K562 (cell line): ENCODE results near the gene SIM1. TPM values are rescaled to one million over a fixed set of nuclear protein-coding genes. Genes with fewer than 3 reads are reported as not detected.

Experiments used
- ATAC-seq: fragments of 200-7000 bp; cut with Tn5 transposase; 3 replicates; pipeline ENCODE4 v1.9.1; 2020; ENCODE audit warnings: moderate library complexity
- BruUV-seq: library from RNA; stranded (reverse); fragments of 400-500 nt; replicated peaks from 2 replicates; lab custom pipeline; 2021; lab: Mats Ljungman, UMichigan
- CTCF ChIA-PET: fragments of 300-600 bp; formaldehyde crosslinking; extraction: SDS; loops from one replicate; lab custom pipeline; 2021; ENCODE audit warnings: low intra/inter-chr PET ratio; lab: Yijun Ruan, JAX
- POLR2A ChIA-PET: fragments of 300-600, 350-650 bp; sonication (Branson Sonifier 250); formaldehyde crosslinking; extraction: SDS; loops from one replicate; lab custom pipeline; 2021; ENCODE audit warnings: antibody characterized with exemption, inconsistent platforms; lab: Yijun Ruan, JAX
- DNase-seq, 4 experiments: peaks; one replicate each; pipeline versions ENCODE4 v3.0.0 to v3.0.0-alpha.2; 2011 to 2018; ENCODE audit warnings: low spot score in 3 of 4, mixed read lengths in 3 of 4; ENCODE audit errors: extremely low read depth in 1 of 4
- FAIRE-seq: peaks from 2 replicates; lab custom pipeline; 2011; peaks lifted over from hg19 to GRCh38; lab: Jason Lieb, UNC
- H2AFZ ChIP-seq: 2 replicates; pipeline ENCODE4 v1.6.0; 2011; ENCODE audit warnings: low read depth, low read length, control low read depth, inconsistent platforms
- H3K27ac ChIP-seq: fragments of 200-600 bp; 3 replicates; pipeline ENCODE4 v1.8.0; 2011; ENCODE audit warnings: low read depth, mild to moderate bottlenecking, control low read depth, inconsistent platforms, low read length, moderate library complexity, mixed read lengths; ENCODE audit errors: extremely low read depth
- H3K27me3 ChIP-seq, 2 experiments: fragments of 300-600 bp in 1 of 2; 2 replicates in 1 of 2; 3 replicates in 1 of 2; pipeline versions ENCODE4 v1.6.0 to v1.8.0; 2011; ENCODE audit warnings: inconsistent platforms in 2 of 2, low read length in 2 of 2, mild to moderate bottlenecking in 1 of 2, mixed read lengths in 1 of 2, moderate library complexity in 1 of 2; ENCODE audit not compliant: control insufficient read depth in 2 of 2, insufficient read depth in 2 of 2
- H3K36me3 ChIP-seq: fragments of 300-600 bp; 3 replicates; pipeline ENCODE4 v1.8.0; 2011; ENCODE audit warnings: mild to moderate bottlenecking, low read length, inconsistent platforms; ENCODE audit not compliant: control insufficient read depth, insufficient read depth
- H3K4me1 ChIP-seq, 2 experiments: fragments of 200-600 bp in 1 of 2; replicated peaks in 1 of 2; 2 replicates in 1 of 2; 3 replicates in 1 of 2; pipeline versions ENCODE4 v1.5.1 to v1.8.0; 2011; ENCODE audit warnings: inconsistent platforms in 2 of 2, low read length in 2 of 2, mild to moderate bottlenecking in 1 of 2, mixed read lengths in 1 of 2, moderate library complexity in 1 of 2; ENCODE audit not compliant: control insufficient read depth in 2 of 2, insufficient read depth in 2 of 2
- H3K4me2 ChIP-seq: 2 replicates; pipeline ENCODE4 v1.6.1; 2011; ENCODE audit warnings: low read length, control low read depth, inconsistent platforms, mixed read lengths; ENCODE audit not compliant: insufficient read depth
- H3K4me3 ChIP-seq: fragments of 200-600 bp; sonication (generic), shearing (Covaris generic); 2 replicates; pipeline ENCODE4 v1.5.1; 2016; ENCODE audit warnings: control low read depth, inconsistent platforms
- H3K79me2 ChIP-seq: fragments of 200-600 bp; 3 replicates; pipeline ENCODE4 v1.8.0; 2011; ENCODE audit warnings: low read length, inconsistent platforms; ENCODE audit not compliant: control insufficient read depth, insufficient read depth
- H3K9ac ChIP-seq, 2 experiments: 2 replicates each; pipeline versions ENCODE4 v1.6.0 to v1.6.1; 2011; ENCODE audit warnings: low read depth in 2 of 2, low read length in 2 of 2, control low read depth in 1 of 2, inconsistent platforms in 1 of 2, mild to moderate bottlenecking in 1 of 2, mixed read lengths in 1 of 2; ENCODE audit not compliant: insufficient read depth in 1 of 2
- H3K9me1 ChIP-seq: one replicate; pipeline ENCODE4 v1.6.0; 2011; ENCODE audit warnings: inconsistent platforms, mild to moderate bottlenecking, low read length, moderate library complexity; ENCODE audit not compliant: control insufficient read depth, insufficient read depth
- H3K9me3 ChIP-seq: replicated peaks from 2 replicates; pipeline ENCODE4 v1.5.1; 2011; ENCODE audit warnings: low read depth, low read length, inconsistent platforms; ENCODE audit not compliant: control insufficient read depth, insufficient read depth
- H4K20me1 ChIP-seq: replicated peaks from 2 replicates; pipeline ENCODE4 v1.6.1; 2011; ENCODE audit warnings: low read length, inconsistent platforms, mixed read lengths; ENCODE audit not compliant: control insufficient read depth, insufficient read depth
- CBX1 ChIP-seq: sonication (generic); IDR thresholded peaks from 2 replicates; pipeline ENCODE4 v1.6.1; 2016; ENCODE audit warnings: antibody characterized with exemption, low read depth, mild to moderate bottlenecking
- COPS2 ChIP-seq: fragments of 450-650 bp; conservative IDR thresholded peaks from 2 replicates; pipeline ENCODE4 v1.6.1; 2016; ENCODE audit warnings: mild to moderate bottlenecking, moderate library complexity
- E2F1 ChIP-seq: sonication (generic); formaldehyde crosslinking; IDR thresholded peaks from 2 replicates; pipeline ENCODE4 v1.8.1; 2023; ENCODE audit warnings: mild to moderate bottlenecking, missing genetic modification reagents, moderate library complexity
- FOXO4 ChIP-seq: fragments of 450-650 bp; formaldehyde crosslinking; IDR thresholded peaks from 2 replicates; pipeline ENCODE4 v1.4.0; 2020; ENCODE audit warnings: mild to moderate bottlenecking, moderate library complexity
- MBD2 ChIP-seq: sonication (generic); IDR thresholded peaks from 2 replicates; pipeline ENCODE4 v1.6.1; 2016; ENCODE audit warnings: low read depth, borderline replicate concordance
- MED1 ChIP-seq: sonication (generic); formaldehyde crosslinking; IDR thresholded peaks from 2 replicates; pipeline ENCODE4 v1.8.1; 2023; ENCODE audit warnings: missing genetic modification reagents, borderline replicate concordance
- RBFOX2 ChIP-seq: fragments of 200-400 bp; formaldehyde crosslinking; IDR thresholded peaks from 2 replicates; pipeline ENCODE4 v1.6.1; 2017; ENCODE audit warnings: low read depth, mild to moderate bottlenecking, low read length, moderate library complexity
- SNAPC5 ChIP-seq: fragments of 250-450 bp; sonication (Bioruptor Pico); IDR thresholded peaks from 2 replicates; pipeline ENCODE4 v1.8.0; 2021; ENCODE audit warnings: moderate library complexity, mild to moderate bottlenecking, inconsistent platforms
- STAT5A ChIP-seq: IDR thresholded peaks from 2 replicates; pipeline ENCODE4 v1.6.1; 2012; ENCODE audit warnings: low read length, inconsistent platforms, borderline replicate concordance
- YBX1 ChIP-seq: fragments of 450-650 bp; IDR thresholded peaks from 2 replicates; pipeline ENCODE4 v1.7.1; 2016; ENCODE audit warnings: mild to moderate bottlenecking
- ZNF398 ChIP-seq: fragments of 250-450 bp; sonication (Bioruptor Pico); IDR thresholded peaks from 2 replicates; pipeline ENCODE4 v1.8.0; 2021; ENCODE audit warnings: moderate library complexity, mild to moderate bottlenecking, inconsistent platforms
- ZNF512 ChIP-seq: IDR thresholded peaks from 2 replicates; pipeline ENCODE4 v1.6.1; 2016; ENCODE audit warnings: missing genetic modification characterization, missing compliant biosample characterization
- WGBS: fragments of 100-300 bp; shearing (Covaris generic); methylation state at CpG from one replicate; pipeline ENCODE4 v1.1.6; 2016; ENCODE audit warnings: low coverage, mixed read lengths; ENCODE audit not compliant: insufficient coverage; ENCODE audit errors: missing lambda C conversion rate; 5-methylcytosine and 5-hydroxymethylcytosine counted together
- in situ Hi-C: fragments of 300-500 bp; cut with MboI; formaldehyde crosslinking; loops from 4 replicates; pipeline ENCODE4 v1.15.0; 2018; ENCODE audit warnings: inconsistent platforms, mixed read lengths
- intact Hi-C: fragments of 100-400 bp; cut with micrococcal nuclease; formaldehyde crosslinking; loops from 2 replicates; pipeline ENCODE4 v1.14.2; 2022
- polyA plus RNA-seq, 8 experiments: library from polyadenylated mRNA; depleted of rRNA in 4 of 8; stranded (reverse) in 5 of 8; unstranded in 3 of 8; fragments of >200 nt; fragmentation: Nextera tagmentation in 2 of 8; fragmentation: Illumina TruSeq in 1 of 8; extraction: Ambion mirVana in 2 of 8; extraction: Trizol in 1 of 8; gene quantifications; 2 replicates each; pipeline versions ENCODE4 v1.2.1 to v1.2.3, GENCODE V29; 2011 to 2014; ENCODE audit warnings: inconsistent platforms in 1 of 8, missing spikeins in 1 of 8
- total RNA-seq, 7 experiments: library from RNA; depleted of rRNA in 6 of 7; stranded (reverse); fragments of >200 nt in 6 of 7; fragmentation: Illumina TruSeq in 2 of 7; extraction: Trizol in 2 of 7; gene quantifications; 2 replicates each; pipeline versions ENCODE4 v1.2.1 to v1.2.3, GENCODE V29; 2011 to 2021; ENCODE audit warnings: low replicate concordance in 1 of 7

SIM1 gene
- total and polyA plus RNA-seq, 9 of the 15 experiments (the other 6 are each of a cell fraction or from before 2014, with no cell fraction given) = not detected

GRCh38 chr6:100440935-100441334 lies 23.8 kb downstream of the SIM1 start:
- no peaks in the 10 kb centered on the region for H3K9me3 ChIP-seq
- no peak overlapping the region for H3K4me3 ChIP-seq
- intact Hi-C loops = no loop called here
- FAIRE-seq (no peak), ATAC-seq (no peak), DNase-seq (no peak)
- no peaks in the 10 kb centered on the region for H3K4me1 ChIP-seq
- H3K27ac ChIP-seq = no peak overlapping the region
- 0% methylated on average over 1 of the region's 1 CpG for WGBS
- in situ Hi-C loops = no loop called here
- H3K79me2 ChIP-seq = no peaks in the 10 kb centered on the region
- H3K9me1 ChIP-seq = no peaks in the 10 kb centered on the region
- no peaks in the 10 kb centered on the region for H3K36me3 ChIP-seq
- BruUV-seq = no TSS peak
- POLR2A ChIA-PET = no interaction called here
- no peaks in the 10 kb centered on the region for H4K20me1 ChIP-seq
- H3K9ac ChIP-seq = no peak overlapping the region
- peaks cover 2 to 6% of the 10 kb centered on the region in 2 experiments; a peak in 3 of 5 replicates for H3K27me3 ChIP-seq
- CTCF ChIA-PET = no interaction called here
- no peak overlapping the region for H3K4me2 ChIP-seq
- no peak overlapping the region for H2AFZ ChIP-seq
- no peak for TF ChIP-seq ZNF398
- no peak for TF ChIP-seq YBX1
- TF ChIP-seq CBX1 = no peak
- TF ChIP-seq MBD2 = no peak
- no peak for TF ChIP-seq MED1 (CRISPR knock-in tag)
- no peak for TF ChIP-seq STAT5A
- no peak for TF ChIP-seq RBFOX2
- no peak for TF ChIP-seq E2F1
- TF ChIP-seq COPS2 = no peak
- TF ChIP-seq SNAPC5 (CRISPR knock-in tag) = no peak
- no peak for TF ChIP-seq ZNF512 (tag)
- no peak for TF ChIP-seq FOXO4 (CRISPR knock-in tag)
